ENCODE measurements around the gene PDE10A.

PDE10A gene

DNA sequence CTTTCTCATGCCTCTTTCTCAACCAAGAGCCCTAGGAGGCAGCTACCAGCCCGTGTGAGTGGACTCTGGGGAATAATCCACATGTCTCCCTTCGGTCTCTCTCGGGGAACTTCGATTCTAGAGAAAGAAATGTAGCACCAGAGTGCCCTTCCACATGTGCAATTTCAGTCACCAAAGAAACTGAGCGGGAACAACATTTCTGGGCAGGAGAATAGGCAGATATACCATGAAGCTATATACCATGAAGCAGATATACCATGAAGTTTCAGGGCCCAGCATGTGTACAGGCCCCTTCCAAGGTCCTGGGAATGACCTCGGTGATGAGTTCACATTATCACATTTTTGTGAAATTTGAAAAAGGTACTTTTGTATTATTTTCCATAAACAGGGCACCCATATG, 60.8 kb downstream of the PDE10A start:
- Histone ChIP-seq H4K20me1 (ENCODE audit: low read depth, low read length) (no peaks in the 10 kb centered on the region), H3K27ac (ENCODE audit: low read depth, low read length) (no peak overlapping the region), H3K4me3 (ENCODE audit: insufficient read depth, low read length, poor library complexity, severe bottlenecking) (no peak overlapping the region), H3K36me3 (ENCODE audit: low read length) (no peaks in the 10 kb centered on the region), H3K27me3 (ENCODE audit: low read length) (no peaks in the 10 kb centered on the region), H3K9ac (ENCODE audit: low read length) (no peak overlapping the region), H3K9me3 (ENCODE audit: insufficient read depth, low read length) (no peaks in the 10 kb centered on the region), H2AFZ (ENCODE audit: low read depth, low read length, severe bottlenecking) (no peak overlapping the region), H3K4me2 (ENCODE audit: low read depth, low read length, poor library complexity, severe bottlenecking) (no peak overlapping the region), H3K9me2 (replicated peaks; ENCODE audit: insufficient read depth, low read length) (no peaks in the 10 kb centered on the region), H3F3A (ENCODE audit: insufficient read depth) (no peaks in the 10 kb centered on the region), H3K79me2 (ENCODE audit: insufficient read depth, low read length) (no peaks in the 10 kb centered on the region)
- no peak for TF ChIP-seq CTCF (IDR thresholded peaks at IDR 0.05; ENCODE audit: insufficient read depth, low read length, poor library complexity, severe bottlenecking)
- no peak for TF ChIP-seq EZH2phosphoT487 (conservative IDR thresholded peaks at IDR 0.05; ENCODE audit: low read length)

DNA sequence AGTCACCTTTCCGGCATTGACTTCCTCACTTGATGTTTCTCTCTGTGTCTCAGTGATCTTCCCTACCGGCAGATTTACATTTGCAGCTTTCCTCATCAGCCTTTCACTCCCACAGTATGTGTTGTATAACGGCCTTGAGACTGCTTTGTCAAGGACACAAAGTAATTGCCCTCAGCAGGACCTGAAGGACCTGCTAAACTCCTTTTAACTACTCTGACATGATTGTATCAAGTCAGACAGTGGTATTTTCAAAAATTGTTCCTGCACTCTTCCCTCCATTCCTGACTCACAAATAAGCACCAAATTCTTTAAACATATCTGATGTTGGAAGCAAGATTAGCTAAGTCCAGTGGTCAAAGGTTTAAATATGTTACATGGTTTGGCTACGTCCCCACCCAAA, 62.4 kb downstream of the PDE10A start:
- H3K9me3 ChIP-seq (ENCODE audit: insufficient read depth, low read length), result no peaks in the 10 kb centered on the region
- TF ChIP-seq EZH2phosphoT487 (conservative IDR thresholded peaks at IDR 0.05; ENCODE audit: low read length) (no peak), CTCF (IDR thresholded peaks at IDR 0.05; ENCODE audit: insufficient read depth, low read length, poor library complexity, severe bottlenecking) (no peak)
- H3K4me3 ChIP-seq (ENCODE audit: insufficient read depth, low read length, poor library complexity, severe bottlenecking), result no peak overlapping the region
- no peak overlapping the region for H3K27ac ChIP-seq (ENCODE audit: low read depth, low read length)
- no peak overlapping the region for H3K4me2 ChIP-seq (ENCODE audit: low read depth, low read length, poor library complexity, severe bottlenecking)
- no peak overlapping the region for H2AFZ ChIP-seq (ENCODE audit: low read depth, low read length, severe bottlenecking)
- no peak overlapping the region for H3K9ac ChIP-seq (ENCODE audit: low read length)
- no peaks in the 10 kb centered on the region for H3K9me2 ChIP-seq (replicated peaks; ENCODE audit: insufficient read depth, low read length)
- H3K27me3 ChIP-seq (ENCODE audit: low read length), result no peaks in the 10 kb centered on the region
- no peaks in the 10 kb centered on the region for H3F3A ChIP-seq (ENCODE audit: insufficient read depth)
- no peaks in the 10 kb centered on the region for H3K79me2 ChIP-seq (ENCODE audit: insufficient read depth, low read length)
- no peaks in the 10 kb centered on the region for H3K36me3 ChIP-seq (ENCODE audit: low read length)
- no peaks in the 10 kb centered on the region for H4K20me1 ChIP-seq (ENCODE audit: low read depth, low read length)

- H3F3A ChIP-seq (ENCODE audit: insufficient read depth), result no peaks in the 10 kb centered on the region
- no peak overlapping the region for H3K4me2 ChIP-seq (ENCODE audit: low read depth, low read length, poor library complexity, severe bottlenecking)
- H3K27ac ChIP-seq (ENCODE audit: low read depth, low read length), result no peak overlapping the region
- no peaks in the 10 kb centered on the region for H3K36me3 ChIP-seq (ENCODE audit: low read length)
- H3K9me2 ChIP-seq (replicated peaks; ENCODE audit: insufficient read depth, low read length), result no peaks in the 10 kb centered on the region
- no peaks in the 10 kb centered on the region for H3K79me2 ChIP-seq (ENCODE audit: insufficient read depth, low read length)
- no peak overlapping the region for H3K9ac ChIP-seq (ENCODE audit: low read length)
- no peaks in the 10 kb centered on the region for H3K27me3 ChIP-seq (ENCODE audit: low read length)
- H2AFZ ChIP-seq (ENCODE audit: low read depth, low read length, severe bottlenecking), result no peak overlapping the region
- no peak overlapping the region for H3K4me3 ChIP-seq (ENCODE audit: insufficient read depth, low read length, poor library complexity, severe bottlenecking)
- TF ChIP-seq CTCF (IDR thresholded peaks at IDR 0.05; ENCODE audit: insufficient read depth, low read length, poor library complexity, severe bottlenecking) (no peak), EZH2phosphoT487 (conservative IDR thresholded peaks at IDR 0.05; ENCODE audit: low read length) (no peak)
- H4K20me1 ChIP-seq (ENCODE audit: low read depth, low read length), result no peaks in the 10 kb centered on the region
- no peaks in the 10 kb centered on the region for H3K9me3 ChIP-seq (ENCODE audit: insufficient read depth, low read length)
Observed at GRCh38 chr6:165599596-165600487, 63.2 kb downstream of the PDE10A start.
